A549 (cell line): ENCODE measurements around the gene FLNB. TPM values are rescaled to one million over a fixed set of nuclear protein-coding genes. Genes with fewer than 3 reads are reported as not detected.

Experiments used
- BHLHE40 ChIP-seq: IDR thresholded peaks from 2 replicates; pipeline ENCODE4 v1.6.1; 2012; ENCODE audit warnings: low read depth, low read length, inconsistent platforms
- CBX8 ChIP-seq: fragments of 200-600 bp; sonication (generic); IDR thresholded peaks from 2 replicates; pipeline ENCODE4 v1.6.1; 2016
- CEBPB ChIP-seq, 2 experiments: fragments of >200 bp in 1 of 2; sonication (Bioruptor Twin) in 1 of 2; formaldehyde crosslinking in 1 of 2; IDR thresholded peaks; 2 replicates each; pipeline ENCODE4 v1.6.1; 2012 to 2016
- EHMT2 ChIP-seq: fragments of 200-600 bp; sonication (generic); IDR thresholded peaks from 2 replicates; pipeline ENCODE4 v1.6.1; 2016; ENCODE audit warnings: antibody characterized with exemption, low read depth, mild to moderate bottlenecking, moderate library complexity
- EP300 ChIP-seq, 2 experiments: fragments of >200 bp; sonication (Bioruptor Twin); formaldehyde crosslinking; IDR thresholded peaks; 2 replicates in 1 of 2; 3 replicates in 1 of 2; pipeline ENCODE4 v1.6.1; 2016 to 2017
- ESRRA ChIP-seq: fragments of 150-350 bp; IDR thresholded peaks from 2 replicates; pipeline ENCODE4 v1.6.1; 2014; ENCODE audit warnings: mild to moderate bottlenecking, low read length, borderline replicate concordance
- FOSB ChIP-seq: fragments of 250-450 bp; sonication (Bioruptor Pico); IDR thresholded peaks from 2 replicates; pipeline ENCODE4 v1.5.0; 2020; ENCODE audit warnings: mild to moderate bottlenecking, moderate library complexity
- FOSL2 ChIP-seq, 2 experiments: fragments of 450-650 bp in 1 of 2; fragments of >200 bp in 1 of 2; sonication (Bioruptor Twin) in 1 of 2; formaldehyde crosslinking; IDR thresholded peaks; 2 replicates each; pipeline versions ENCODE4 v1.5.0 to v1.6.1; 2016 to 2020; ENCODE audit warnings: mild to moderate bottlenecking in 1 of 2, moderate library complexity in 1 of 2
- FOXS1 ChIP-seq: fragments of 250-450 bp; sonication (Bioruptor Pico); IDR thresholded peaks from 2 replicates; pipeline ENCODE4 v1.5.0; 2020; ENCODE audit warnings: mild to moderate bottlenecking, moderate library complexity
- HOXB5 ChIP-seq: fragments of 250-450 bp; sonication (Bioruptor Pico); IDR thresholded peaks from 2 replicates; pipeline ENCODE4 v1.5.0; 2020; ENCODE audit warnings: mild to moderate bottlenecking, moderate library complexity
- JUNB ChIP-seq: fragments of >200 bp; sonication (Bioruptor Twin); formaldehyde crosslinking; IDR thresholded peaks from 2 replicates; pipeline ENCODE4 v1.6.1; 2016
- KDM5A ChIP-seq: fragments of 200-600 bp; sonication (generic); IDR thresholded peaks from 2 replicates; pipeline ENCODE4 v1.6.1; 2016; ENCODE audit warnings: antibody characterized with exemption, mild to moderate bottlenecking
- MAFK ChIP-seq: fragments of 450-650 bp; IDR thresholded peaks from 2 replicates; pipeline ENCODE4 v1.6.1; 2014; ENCODE audit not compliant: partially characterized antibody
- NFE2L2 ChIP-seq: fragments of 150-350 bp; conservative IDR thresholded peaks from 2 replicates; pipeline ENCODE4 v1.6.1; 2014; ENCODE audit warnings: low read length
- NPAS2 ChIP-seq: fragments of 250-450 bp; sonication (Bioruptor Pico); IDR thresholded peaks from 2 replicates; pipeline ENCODE4 v1.8.0; 2022; ENCODE audit warnings: mild to moderate bottlenecking, moderate library complexity, borderline replicate concordance
- PHF8 ChIP-seq: fragments of 200-600 bp; sonication (generic); IDR thresholded peaks from 2 replicates; pipeline ENCODE4 v1.6.1; 2016; ENCODE audit warnings: low read depth, mild to moderate bottlenecking, antibody characterized with exemption, moderate library complexity, borderline replicate concordance
- RAD21 ChIP-seq, 2 experiments: fragments of >200 bp in 1 of 2; sonication (Bioruptor Twin) in 1 of 2; formaldehyde crosslinking in 1 of 2; IDR thresholded peaks in 1 of 2; conservative IDR thresholded peaks in 1 of 2; 2 replicates in 1 of 2; 3 replicates in 1 of 2; pipeline ENCODE4 v1.6.1; 2012 to 2018; ENCODE audit warnings: inconsistent platforms in 1 of 2
- SMC3 ChIP-seq: fragments of >200 bp; sonication (Bioruptor Twin); formaldehyde crosslinking; IDR thresholded peaks from 3 replicates; pipeline ENCODE4 v1.6.1; 2018; ENCODE audit warnings: inconsistent platforms
- SREBF2 ChIP-seq: fragments of 450-650 bp; IDR thresholded peaks from 2 replicates; pipeline ENCODE4 v1.6.1; 2014; ENCODE audit warnings: mild to moderate bottlenecking, moderate library complexity
- TFCP2L1 ChIP-seq: fragments of 250-450 bp; sonication (Bioruptor Pico); IDR thresholded peaks from 2 replicates; pipeline ENCODE4 v1.5.0; 2021; ENCODE audit warnings: mild to moderate bottlenecking
- TP53 ChIP-seq: fragments of 250-450 bp; sonication (Bioruptor Pico); IDR thresholded peaks from 2 replicates; pipeline ENCODE4 v1.5.0; 2021; ENCODE audit warnings: mild to moderate bottlenecking, moderate library complexity
- polyA plus RNA-seq, 4 experiments: library from polyadenylated mRNA; depleted of rRNA in 3 of 4; stranded (reverse); fragments of >200 nt; fragmentation: RNase III in 1 of 4; extraction: RNeasy Plus Mini Kit Qiagen cat#74134 plus additional on column Dnase treatment in 1 of 4; gene quantifications; 2 replicates in 3 of 4; 3 replicates in 1 of 4; pipeline ENCODE4 v1.2.3, GENCODE V29; 2011 to 2017
- TF ChIP-seq, protein P1 (sequence below): fragments of >200 bp; sonication (Bioruptor Twin); formaldehyde crosslinking; IDR thresholded peaks from 3 replicates; pipeline ENCODE4 v1.6.1; 2016
- TF ChIP-seq, protein P2 (sequence below): fragments of 450-650 bp; IDR thresholded peaks from 2 replicates; pipeline ENCODE4 v1.6.1; 2014; ENCODE audit warnings: antibody characterized with exemption
- TF ChIP-seq, protein P3 (sequence below): IDR thresholded peaks from 2 replicates; pipeline ENCODE4 v1.6.1; 2012
- TF ChIP-seq, protein P4 (sequence below): fragments of 200-600 bp; sonication (generic); IDR thresholded peaks from 2 replicates; pipeline ENCODE4 v1.6.1; 2016; ENCODE audit warnings: antibody characterized with exemption, mild to moderate bottlenecking, moderate library complexity
- TF ChIP-seq, protein P5 (sequence below): fragments of 250-450 bp; sonication (Bioruptor Pico); IDR thresholded peaks from 2 replicates; pipeline ENCODE4 v1.5.0; 2020; ENCODE audit warnings: low read depth, mild to moderate bottlenecking, moderate library complexity
- TF ChIP-seq, protein P6 (sequence below): fragments of >200 bp; sonication (Bioruptor Twin); formaldehyde crosslinking; IDR thresholded peaks from 3 replicates; pipeline ENCODE4 v1.5.1; 2016
- TF ChIP-seq, protein P7 (sequence below): fragments of 150-350 bp; IDR thresholded peaks from 2 replicates; pipeline ENCODE4 v1.6.1; 2014; ENCODE audit warnings: low read depth, mild to moderate bottlenecking, low read length

The FLNB gene
- polyA plus RNA-seq, 2 of the 4 experiments (the other 2 are of a cell fraction): 235 to 439 TPM

DNA sequence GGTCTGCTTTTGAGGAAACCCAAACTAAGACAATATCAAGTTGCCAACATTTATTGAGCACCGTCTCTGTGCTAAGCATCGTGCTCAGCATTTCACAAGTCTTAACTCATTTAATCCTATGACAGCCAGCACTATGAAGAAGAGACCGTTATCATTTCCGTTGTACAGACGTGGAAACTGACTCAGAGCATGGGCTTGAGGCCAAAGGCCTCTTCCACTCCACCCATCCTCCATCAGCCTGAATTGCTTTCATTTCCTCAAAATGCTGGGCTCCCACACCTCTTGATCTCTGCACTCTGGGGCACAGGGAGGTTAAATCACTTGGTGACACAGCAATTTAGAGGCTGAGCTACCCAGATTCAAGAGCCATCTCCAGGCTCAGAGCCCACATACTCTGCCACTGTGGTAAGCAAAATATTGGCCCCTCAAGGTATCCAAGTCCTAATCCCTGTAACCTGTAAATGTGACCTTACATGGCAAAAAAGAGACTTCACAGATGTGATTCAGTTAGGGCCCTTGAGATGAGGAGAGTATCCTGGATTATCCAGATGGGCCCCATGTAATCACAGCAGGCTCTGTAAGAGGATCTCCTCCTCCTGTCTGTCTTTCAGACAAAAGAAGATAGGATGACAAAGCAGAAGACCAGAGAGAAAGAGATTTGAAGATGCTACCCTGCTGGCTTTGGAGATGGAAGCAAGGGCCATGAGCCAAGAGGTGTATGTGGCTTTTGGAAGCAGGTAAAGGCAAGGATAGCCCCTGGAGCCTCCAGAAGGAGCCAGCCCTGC lies 24.3 kb upstream of the FLNB start (continued):
- TF ChIP-seq, protein P1, sequence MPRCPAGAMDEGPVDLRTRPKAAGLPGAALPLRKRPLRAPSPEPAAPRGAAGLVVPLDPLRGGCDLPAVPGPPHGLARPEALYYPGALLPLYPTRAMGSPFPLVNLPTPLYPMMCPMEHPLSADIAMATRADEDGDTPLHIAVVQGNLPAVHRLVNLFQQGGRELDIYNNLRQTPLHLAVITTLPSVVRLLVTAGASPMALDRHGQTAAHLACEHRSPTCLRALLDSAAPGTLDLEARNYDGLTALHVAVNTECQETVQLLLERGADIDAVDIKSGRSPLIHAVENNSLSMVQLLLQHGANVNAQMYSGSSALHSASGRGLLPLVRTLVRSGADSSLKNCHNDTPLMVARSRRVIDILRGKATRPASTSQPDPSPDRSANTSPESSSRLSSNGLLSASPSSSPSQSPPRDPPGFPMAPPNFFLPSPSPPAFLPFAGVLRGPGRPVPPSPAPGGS: no peak; the same call in 2 of the 3 replicates
- TF ChIP-seq, protein P2, sequence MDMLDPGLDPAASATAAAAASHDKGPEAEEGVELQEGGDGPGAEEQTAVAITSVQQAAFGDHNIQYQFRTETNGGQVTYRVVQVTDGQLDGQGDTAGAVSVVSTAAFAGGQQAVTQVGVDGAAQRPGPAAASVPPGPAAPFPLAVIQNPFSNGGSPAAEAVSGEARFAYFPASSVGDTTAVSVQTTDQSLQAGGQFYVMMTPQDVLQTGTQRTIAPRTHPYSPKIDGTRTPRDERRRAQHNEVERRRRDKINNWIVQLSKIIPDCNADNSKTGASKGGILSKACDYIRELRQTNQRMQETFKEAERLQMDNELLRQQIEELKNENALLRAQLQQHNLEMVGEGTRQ: no peak
- TF ChIP-seq NFE2L2: peak; percentile 64
- no peak for TF ChIP-seq KDM5A
- no peak for TF ChIP-seq SREBF2
- TF ChIP-seq, protein P3, sequence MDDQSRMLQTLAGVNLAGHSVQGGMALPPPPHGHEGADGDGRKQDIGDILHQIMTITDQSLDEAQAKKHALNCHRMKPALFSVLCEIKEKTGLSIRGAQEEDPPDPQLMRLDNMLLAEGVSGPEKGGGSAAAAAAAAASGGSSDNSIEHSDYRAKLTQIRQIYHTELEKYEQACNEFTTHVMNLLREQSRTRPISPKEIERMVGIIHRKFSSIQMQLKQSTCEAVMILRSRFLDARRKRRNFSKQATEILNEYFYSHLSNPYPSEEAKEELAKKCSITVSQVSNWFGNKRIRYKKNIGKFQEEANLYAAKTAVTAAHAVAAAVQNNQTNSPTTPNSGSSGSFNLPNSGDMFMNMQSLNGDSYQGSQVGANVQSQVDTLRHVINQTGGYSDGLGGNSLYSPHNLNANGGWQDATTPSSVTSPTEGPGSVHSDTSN: no peak
- 0 out of 2 replicates have a peak, but pooled peaks have one; percentile 46 for TF ChIP-seq TFCP2L1
- peak; percentile 76 to 90; a peak in 4 of 5 replicates for TF ChIP-seq EP300 (IDR thresholded peaks at IDR 0.05)
- peak; percentile 90 for TF ChIP-seq JUNB
- no peak for TF ChIP-seq NPAS2
- TF ChIP-seq HOXB5: 0 out of 2 replicates have a peak, but pooled peaks have one; percentile 33
- peak; percentile 98 for TF ChIP-seq MAFK
- TF ChIP-seq, protein P4, sequence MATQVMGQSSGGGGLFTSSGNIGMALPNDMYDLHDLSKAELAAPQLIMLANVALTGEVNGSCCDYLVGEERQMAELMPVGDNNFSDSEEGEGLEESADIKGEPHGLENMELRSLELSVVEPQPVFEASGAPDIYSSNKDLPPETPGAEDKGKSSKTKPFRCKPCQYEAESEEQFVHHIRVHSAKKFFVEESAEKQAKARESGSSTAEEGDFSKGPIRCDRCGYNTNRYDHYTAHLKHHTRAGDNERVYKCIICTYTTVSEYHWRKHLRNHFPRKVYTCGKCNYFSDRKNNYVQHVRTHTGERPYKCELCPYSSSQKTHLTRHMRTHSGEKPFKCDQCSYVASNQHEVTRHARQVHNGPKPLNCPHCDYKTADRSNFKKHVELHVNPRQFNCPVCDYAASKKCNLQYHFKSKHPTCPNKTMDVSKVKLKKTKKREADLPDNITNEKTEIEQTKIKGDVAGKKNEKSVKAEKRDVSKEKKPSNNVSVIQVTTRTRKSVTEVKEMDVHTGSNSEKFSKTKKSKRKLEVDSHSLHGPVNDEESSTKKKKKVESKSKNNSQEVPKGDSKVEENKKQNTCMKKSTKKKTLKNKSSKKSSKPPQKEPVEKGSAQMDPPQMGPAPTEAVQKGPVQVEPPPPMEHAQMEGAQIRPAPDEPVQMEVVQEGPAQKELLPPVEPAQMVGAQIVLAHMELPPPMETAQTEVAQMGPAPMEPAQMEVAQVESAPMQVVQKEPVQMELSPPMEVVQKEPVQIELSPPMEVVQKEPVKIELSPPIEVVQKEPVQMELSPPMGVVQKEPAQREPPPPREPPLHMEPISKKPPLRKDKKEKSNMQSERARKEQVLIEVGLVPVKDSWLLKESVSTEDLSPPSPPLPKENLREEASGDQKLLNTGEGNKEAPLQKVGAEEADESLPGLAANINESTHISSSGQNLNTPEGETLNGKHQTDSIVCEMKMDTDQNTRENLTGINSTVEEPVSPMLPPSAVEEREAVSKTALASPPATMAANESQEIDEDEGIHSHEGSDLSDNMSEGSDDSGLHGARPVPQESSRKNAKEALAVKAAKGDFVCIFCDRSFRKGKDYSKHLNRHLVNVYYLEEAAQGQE: no peak
- TF ChIP-seq, protein P5, sequence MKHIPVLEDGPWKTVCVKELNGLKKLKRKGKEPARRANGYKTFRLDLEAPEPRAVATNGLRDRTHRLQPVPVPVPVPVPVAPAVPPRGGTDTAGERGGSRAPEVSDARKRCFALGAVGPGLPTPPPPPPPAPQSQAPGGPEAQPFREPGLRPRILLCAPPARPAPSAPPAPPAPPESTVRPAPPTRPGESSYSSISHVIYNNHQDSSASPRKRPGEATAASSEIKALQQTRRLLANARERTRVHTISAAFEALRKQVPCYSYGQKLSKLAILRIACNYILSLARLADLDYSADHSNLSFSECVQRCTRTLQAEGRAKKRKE: no peak
- TF ChIP-seq, protein P6, sequence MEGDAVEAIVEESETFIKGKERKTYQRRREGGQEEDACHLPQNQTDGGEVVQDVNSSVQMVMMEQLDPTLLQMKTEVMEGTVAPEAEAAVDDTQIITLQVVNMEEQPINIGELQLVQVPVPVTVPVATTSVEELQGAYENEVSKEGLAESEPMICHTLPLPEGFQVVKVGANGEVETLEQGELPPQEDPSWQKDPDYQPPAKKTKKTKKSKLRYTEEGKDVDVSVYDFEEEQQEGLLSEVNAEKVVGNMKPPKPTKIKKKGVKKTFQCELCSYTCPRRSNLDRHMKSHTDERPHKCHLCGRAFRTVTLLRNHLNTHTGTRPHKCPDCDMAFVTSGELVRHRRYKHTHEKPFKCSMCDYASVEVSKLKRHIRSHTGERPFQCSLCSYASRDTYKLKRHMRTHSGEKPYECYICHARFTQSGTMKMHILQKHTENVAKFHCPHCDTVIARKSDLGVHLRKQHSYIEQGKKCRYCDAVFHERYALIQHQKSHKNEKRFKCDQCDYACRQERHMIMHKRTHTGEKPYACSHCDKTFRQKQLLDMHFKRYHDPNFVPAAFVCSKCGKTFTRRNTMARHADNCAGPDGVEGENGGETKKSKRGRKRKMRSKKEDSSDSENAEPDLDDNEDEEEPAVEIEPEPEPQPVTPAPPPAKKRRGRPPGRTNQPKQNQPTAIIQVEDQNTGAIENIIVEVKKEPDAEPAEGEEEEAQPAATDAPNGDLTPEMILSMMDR: no peak
- TF ChIP-seq BHLHE40: no peak
- peak in 1 of 2 experiments; percentile 64; a peak in 2 of 4 replicates for TF ChIP-seq CEBPB (IDR thresholded peaks at IDR 0.05)
- no peak for TF ChIP-seq TP53 (CRISPR knock-in tag)
- TF ChIP-seq CBX8: no peak
- TF ChIP-seq FOSB (CRISPR knock-in tag): no peak
- no peak for TF ChIP-seq EHMT2
- TF ChIP-seq PHF8: no peak
- 0 out of 2 replicates have a peak, but pooled peaks have one; percentile 21 for TF ChIP-seq FOXS1 (CRISPR knock-in tag)
- TF ChIP-seq ESRRA: no peak
- TF ChIP-seq FOSL2 (IDR thresholded peaks at IDR 0.05): peak; percentile 69
- peak; percentile 85 for TF ChIP-seq FOSL2 (CRISPR knock-in tag; IDR thresholded peaks at IDR 0.05)
- peak in 1 of 2 experiments; percentile 38; a peak in 2 of 5 replicates for TF ChIP-seq RAD21 (conservative IDR thresholded peaks at IDR 0.05 in 1 of 2, IDR thresholded peaks at IDR 0.05 in 1 of 2)
- peak; percentile 40; the same call in 2 of the 3 replicates for TF ChIP-seq SMC3
- TF ChIP-seq, protein P7, sequence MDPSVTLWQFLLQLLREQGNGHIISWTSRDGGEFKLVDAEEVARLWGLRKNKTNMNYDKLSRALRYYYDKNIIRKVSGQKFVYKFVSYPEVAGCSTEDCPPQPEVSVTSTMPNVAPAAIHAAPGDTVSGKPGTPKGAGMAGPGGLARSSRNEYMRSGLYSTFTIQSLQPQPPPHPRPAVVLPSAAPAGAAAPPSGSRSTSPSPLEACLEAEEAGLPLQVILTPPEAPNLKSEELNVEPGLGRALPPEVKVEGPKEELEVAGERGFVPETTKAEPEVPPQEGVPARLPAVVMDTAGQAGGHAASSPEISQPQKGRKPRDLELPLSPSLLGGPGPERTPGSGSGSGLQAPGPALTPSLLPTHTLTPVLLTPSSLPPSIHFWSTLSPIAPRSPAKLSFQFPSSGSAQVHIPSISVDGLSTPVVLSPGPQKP: no peak
